NT2/D1 (cell line): ENCODE results near the gene KIT.

ENCODE experiments used
- YY1 ChIP-seq: IDR thresholded peaks from 2 replicates; pipeline ENCODE4 v1.6.1; 2011; ENCODE audit not compliant: insufficient read length, insufficient read depth
- ZNF274 ChIP-seq: IDR thresholded peaks from 2 replicates; pipeline ENCODE4 v1.6.1; 2011; ENCODE audit warnings: mild to moderate bottlenecking, low read depth, low read length

DNA sequence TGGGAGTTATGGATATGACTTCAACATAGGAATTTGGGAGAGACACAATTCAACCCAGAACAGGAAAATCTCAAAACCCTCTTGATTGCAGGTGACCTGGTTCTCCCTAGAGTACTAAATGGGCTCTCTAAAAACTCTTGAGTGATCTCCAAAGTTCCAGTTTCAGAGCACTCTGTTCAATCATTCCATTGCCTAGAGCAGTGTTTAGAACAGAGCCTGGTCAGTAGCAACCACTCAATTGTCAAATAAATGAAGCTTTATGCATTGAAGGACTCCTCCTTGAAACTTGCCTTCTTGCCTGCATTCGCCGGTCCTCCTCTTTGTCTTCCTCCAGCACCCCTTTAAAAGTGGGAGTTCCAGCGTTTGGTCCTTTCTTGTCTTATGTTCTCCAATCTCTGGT lies 85.8 kb downstream of the KIT start:
- TF ChIP-seq ZNF274 (no peak), YY1 (no peak)
